GM19467 (cell line): ENCODE data around the gene PCNP.
"Not testable (repeated sequence)": the region's sequence is repeated elsewhere in the genome, so short reads cannot be mapped to it uniquely, and the experiment has no call there.

Experiments used
- ATAC-seq: cut with Tn5 transposase; IDR thresholded peaks from one replicate; pipeline ENCODE4 v1.9.1; 2021; ENCODE audit warnings: mild to moderate bottlenecking, moderate library complexity; ENCODE audit not compliant: unreplicated experiment

Gene PCNP, protein sequence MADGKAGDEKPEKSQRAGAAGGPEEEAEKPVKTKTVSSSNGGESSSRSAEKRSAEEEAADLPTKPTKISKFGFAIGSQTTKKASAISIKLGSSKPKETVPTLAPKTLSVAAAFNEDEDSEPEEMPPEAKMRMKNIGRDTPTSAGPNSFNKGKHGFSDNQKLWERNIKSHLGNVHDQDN

GRCh38 chr3:101573449-101574387 lies at the start of gene PCNP:
PCNP (plus strand) TSS chr3:101574180; CDS start chr3:101574216, 36 bp downstream.
- peak; percentile 87 for ATAC-seq

GRCh38 chr3:101527441-101527840 lies 46.5 kb upstream of the PCNP start:
- ATAC-seq: no peak

DNA sequence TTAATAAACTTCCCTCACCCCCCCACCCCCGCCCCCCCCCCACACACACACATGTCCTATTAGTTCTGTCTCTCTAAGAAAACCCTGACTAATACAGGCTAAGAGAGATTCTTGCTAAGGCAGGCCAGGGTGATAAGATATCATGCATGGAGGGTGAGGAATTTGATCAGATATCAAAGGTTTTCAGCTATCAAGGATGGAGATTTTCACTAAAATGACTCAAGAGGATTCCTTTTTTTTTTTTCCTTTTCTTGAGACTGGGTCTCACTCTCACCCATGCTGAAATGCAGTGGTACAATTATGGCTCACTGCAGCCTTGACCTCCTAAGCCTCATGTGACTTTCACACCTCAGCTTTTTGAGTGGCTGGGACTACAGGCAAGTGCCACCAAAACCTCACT lies 46.1 kb upstream of the PCNP start:
- ATAC-seq: no peak

- no peak for ATAC-seq
These were observed 43.9 kb upstream of the PCNP start for GRCh38 chr3:101529816-101530685.

DNA sequence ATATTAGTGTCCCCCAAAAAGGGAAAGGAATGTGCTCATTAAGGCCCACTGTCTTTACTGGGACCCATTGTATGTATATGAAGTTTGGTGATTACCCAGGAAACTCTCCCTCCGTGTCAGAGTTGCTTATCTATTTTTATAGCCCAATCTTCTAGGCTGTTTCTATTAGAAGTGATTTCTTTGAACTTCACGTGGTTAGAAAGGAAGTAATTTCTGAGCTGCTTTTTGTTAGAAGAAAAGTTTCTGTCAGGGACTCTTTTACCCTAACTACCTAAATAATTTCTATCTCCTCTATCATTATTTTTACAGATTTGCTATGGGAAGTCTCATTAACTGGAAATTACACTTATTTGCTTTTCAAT lies 43.3 kb upstream of the PCNP start:
- ATAC-seq: no peak

- no peak for ATAC-seq
These were observed 42.4 kb upstream of the PCNP start for GRCh38 chr3:101531473-101532086.

DNA sequence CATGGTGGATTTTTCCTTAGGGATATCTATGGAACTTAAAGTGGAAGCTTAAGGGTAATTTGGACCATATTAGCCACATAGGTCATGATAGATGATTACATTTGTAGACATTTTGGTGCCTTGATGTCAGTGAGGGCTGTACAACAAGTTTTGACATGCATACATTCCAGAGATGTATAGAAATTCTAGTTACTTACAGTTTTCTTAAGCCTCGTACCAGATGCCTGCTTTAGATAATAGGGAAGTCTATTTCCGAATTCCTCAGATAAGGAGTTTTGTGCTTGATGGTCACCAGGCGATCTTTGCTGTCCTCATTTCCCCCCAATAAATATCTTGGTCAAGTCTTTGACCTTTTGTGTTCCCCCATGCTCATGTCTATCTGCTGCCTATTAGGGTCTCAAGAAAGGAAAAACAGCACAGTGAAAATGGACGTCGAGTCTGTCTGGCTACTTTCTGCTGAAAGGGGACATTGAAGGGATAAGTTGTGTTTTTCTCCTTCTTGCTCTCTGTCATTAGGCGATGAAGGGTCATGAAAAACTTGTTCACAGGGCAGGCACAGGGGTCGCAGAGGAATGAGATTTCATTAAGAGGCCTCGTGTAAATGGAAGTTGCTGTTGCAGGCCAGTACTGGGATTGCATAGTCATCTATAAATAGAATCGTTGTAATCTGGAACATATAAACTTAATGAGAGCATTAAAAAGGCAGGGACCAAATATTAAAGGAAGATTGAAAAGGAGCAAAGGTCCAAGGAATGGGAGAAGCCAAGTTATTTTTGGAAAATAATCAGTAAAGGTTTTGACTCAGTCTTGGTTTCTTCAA lies 41.0 kb upstream of the PCNP start:
- ATAC-seq: no peak

GRCh38 chr3:101533603-101533968 lies 40.4 kb upstream of the PCNP start:
- no peak for ATAC-seq

- no peak for ATAC-seq
These were observed 38.8 kb upstream of the PCNP start for GRCh38 chr3:101535221-101535620.

GRCh38 chr3:101536266-101536665 lies 37.7 kb upstream of the PCNP start:
- no peak for ATAC-seq

GRCh38 chr3:101536955-101537354 lies 37.0 kb upstream of the PCNP start:
- not testable (repeated sequence) for ATAC-seq

DNA sequence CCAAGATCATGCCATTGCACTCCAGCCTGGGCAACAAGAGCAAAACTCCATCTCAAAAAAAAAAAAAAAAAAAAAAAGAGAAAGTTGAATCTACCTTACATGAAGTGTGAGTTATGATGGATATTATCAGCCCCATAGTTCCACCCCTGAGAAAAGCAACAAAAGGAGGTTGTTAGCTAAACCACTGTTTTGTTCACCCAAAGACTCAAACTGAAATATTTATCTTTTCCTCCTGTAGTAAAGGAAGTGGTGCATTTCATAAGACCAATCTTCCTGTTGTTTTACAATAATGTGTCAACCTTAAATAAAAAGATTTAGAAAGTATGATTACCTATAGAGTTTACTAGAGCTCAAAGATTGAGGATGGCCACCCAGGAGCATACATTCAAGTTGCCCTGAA lies 31.0 kb upstream of the PCNP start:
- ATAC-seq: no peak

- ATAC-seq: no peak
These were observed 29.7 kb upstream of the PCNP start for GRCh38 chr3:101544161-101544850.

DNA sequence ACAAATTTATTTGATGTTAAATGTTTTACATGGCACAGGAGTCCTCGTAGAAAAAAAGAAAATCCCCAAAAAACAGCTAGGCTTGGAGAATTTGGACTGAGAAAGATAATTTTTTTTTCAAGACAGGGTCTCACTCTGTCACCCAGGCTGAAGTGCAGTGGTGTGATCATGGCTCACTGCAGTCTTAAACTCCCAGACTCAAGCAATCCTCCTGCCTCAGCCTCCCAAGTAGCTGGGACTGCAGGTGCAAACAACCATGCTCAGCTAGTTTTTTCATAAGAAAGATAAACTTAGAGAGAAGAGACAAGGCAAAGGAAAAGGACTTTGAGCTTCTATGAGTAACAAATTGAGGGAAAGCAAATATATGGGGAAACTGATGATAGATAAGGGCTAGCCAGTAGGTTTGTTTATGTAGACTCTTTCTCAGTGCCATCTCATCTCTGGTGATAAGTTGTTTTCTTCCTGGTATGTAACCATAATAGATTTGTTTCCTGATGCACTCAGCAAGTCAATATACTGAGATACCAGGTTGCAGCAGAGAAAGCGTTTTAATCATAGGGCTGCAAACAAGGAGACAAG lies 25.4 kb upstream of the PCNP start:
- no peak for ATAC-seq

- ATAC-seq: no peak
These were observed 24.5 kb upstream of the PCNP start for GRCh38 chr3:101549473-101549872.

DNA sequence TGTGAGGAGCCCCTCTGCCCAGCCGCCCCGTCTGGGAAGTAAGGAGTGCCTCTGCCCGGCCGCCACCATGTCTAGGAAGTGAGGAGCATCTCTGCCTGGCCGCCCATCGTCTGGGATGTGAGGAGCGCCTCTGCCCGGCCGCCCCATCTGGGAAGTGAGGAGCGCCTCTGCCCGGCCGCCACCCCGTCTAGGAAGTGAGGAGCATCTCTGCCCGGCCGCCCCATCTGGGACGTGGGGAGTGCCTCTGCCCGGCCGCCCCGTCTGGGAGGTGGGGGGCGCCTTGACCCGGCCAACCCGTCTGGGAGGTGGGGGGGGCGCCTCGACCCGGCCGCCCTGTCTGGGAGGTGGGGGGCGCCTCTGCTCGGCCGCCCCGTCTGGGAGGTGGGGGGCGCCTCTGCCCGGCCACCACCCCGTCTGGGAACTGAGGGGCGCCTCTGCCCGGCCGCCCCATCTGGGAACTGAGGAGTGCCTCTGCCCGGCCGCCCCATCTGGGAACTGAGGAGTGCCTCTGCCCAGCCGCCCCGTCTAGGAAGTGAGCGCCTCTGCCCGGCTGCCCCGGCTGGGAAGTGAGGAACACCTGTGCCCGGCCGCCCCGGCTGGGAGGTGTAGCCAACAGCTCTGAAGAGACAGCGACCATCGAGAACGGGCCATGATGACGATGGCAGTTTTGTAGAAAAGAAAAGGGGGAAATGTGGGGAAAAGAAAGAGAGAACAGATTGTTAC lies 22.5 kb upstream of the PCNP start:
- not testable (repeated sequence) for ATAC-seq

GRCh38 chr3:101553381-101553780 lies 20.6 kb upstream of the PCNP start:
- not testable (repeated sequence) for ATAC-seq

- ATAC-seq: no peak
These were observed 17.9 kb upstream of the PCNP start for GRCh38 chr3:101556064-101556463.
